NB4 (cell line): Measurements from ENCODE around the gene OAS1.

Experiments used
- MYC ChIP-seq: IDR thresholded peaks from 2 replicates; pipeline ENCODE4 v1.6.1; 2011; ENCODE audit warnings: low read depth, low read length
- POLR2A ChIP-seq: IDR thresholded peaks from 2 replicates; pipeline ENCODE4 v1.6.1; 2011; ENCODE audit warnings: mild to moderate bottlenecking; ENCODE audit not compliant: insufficient read length; ENCODE audit errors: extremely low read depth
- TF ChIP-seq, protein P1 (sequence below): IDR thresholded peaks from one replicate; pipeline ENCODE4 v1.5.1; 2012; ENCODE audit warnings: low read depth, low read length
- TF ChIP-seq, protein P2 (sequence below): IDR thresholded peaks from 2 replicates; pipeline ENCODE4 v1.6.1; 2011; ENCODE audit warnings: low read depth, low read length

DNA sequence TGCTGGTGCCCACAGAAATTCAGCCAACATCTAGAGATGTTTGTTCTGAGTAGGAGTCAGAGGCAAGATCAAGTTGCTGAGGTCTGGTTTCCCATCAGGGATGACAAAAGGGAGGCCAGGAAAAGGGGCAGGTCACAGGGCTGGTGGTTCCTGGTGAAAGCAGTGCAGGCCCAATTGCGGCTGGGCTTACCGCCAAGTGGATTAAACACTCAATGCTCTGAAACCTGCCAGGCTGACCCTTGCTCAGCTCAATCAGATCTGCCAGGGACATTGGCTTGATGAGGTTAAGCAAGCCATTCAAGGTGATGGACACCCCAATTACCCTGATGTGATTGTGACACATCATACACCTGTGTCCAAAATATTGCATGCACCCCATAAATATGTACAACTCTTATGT, 5.5 kb upstream of the OAS1 start:
- TF ChIP-seq, protein P1, sequence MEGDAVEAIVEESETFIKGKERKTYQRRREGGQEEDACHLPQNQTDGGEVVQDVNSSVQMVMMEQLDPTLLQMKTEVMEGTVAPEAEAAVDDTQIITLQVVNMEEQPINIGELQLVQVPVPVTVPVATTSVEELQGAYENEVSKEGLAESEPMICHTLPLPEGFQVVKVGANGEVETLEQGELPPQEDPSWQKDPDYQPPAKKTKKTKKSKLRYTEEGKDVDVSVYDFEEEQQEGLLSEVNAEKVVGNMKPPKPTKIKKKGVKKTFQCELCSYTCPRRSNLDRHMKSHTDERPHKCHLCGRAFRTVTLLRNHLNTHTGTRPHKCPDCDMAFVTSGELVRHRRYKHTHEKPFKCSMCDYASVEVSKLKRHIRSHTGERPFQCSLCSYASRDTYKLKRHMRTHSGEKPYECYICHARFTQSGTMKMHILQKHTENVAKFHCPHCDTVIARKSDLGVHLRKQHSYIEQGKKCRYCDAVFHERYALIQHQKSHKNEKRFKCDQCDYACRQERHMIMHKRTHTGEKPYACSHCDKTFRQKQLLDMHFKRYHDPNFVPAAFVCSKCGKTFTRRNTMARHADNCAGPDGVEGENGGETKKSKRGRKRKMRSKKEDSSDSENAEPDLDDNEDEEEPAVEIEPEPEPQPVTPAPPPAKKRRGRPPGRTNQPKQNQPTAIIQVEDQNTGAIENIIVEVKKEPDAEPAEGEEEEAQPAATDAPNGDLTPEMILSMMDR = no peak
- no peak for TF ChIP-seq MYC
- no peak for TF ChIP-seq POLR2A
- TF ChIP-seq, protein P2, sequence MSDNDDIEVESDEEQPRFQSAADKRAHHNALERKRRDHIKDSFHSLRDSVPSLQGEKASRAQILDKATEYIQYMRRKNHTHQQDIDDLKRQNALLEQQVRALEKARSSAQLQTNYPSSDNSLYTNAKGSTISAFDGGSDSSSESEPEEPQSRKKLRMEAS = no peak
